Breast epithelium (tissue), 4 donors: ENCODE results near the gene SETDB1. TPM values are rescaled to one million over a fixed set of nuclear protein-coding genes. Genes with fewer than 3 reads are reported as not detected.

ENCODE experiments used
- DNase-seq, 2 donors: peaks; one replicate each; pipeline ENCODE4 v3.0.0-alpha.2; 2019; ENCODE audit warnings: low spot score in 2 of 2
- H3K27ac ChIP-seq, 2 donors: fragments of 200-600 bp; sonication (generic) in 1 of 2; one replicate each; pipeline ENCODE4 v1.5.1; 2016 to 2019; ENCODE audit warnings: mild to moderate bottlenecking in 1 of 2
- H3K27me3 ChIP-seq, 2 donors: fragments of 200-600 bp; sonication (generic) in 1 of 2; one replicate each; pipeline versions ENCODE4 v1.5.1 to v1.6.0; 2017 to 2019; ENCODE audit warnings: control low read depth in 1 of 2, mild to moderate bottlenecking in 1 of 2
- H3K36me3 ChIP-seq: fragments of 200-600 bp; one replicate; pipeline ENCODE4 v1.5.1; 2019
- H3K4me1 ChIP-seq, 2 donors: fragments of 200-600 bp; sonication (generic); one replicate each; pipeline ENCODE4 v1.5.1; 2016 to 2019; ENCODE audit warnings: control low read depth in 1 of 2
- H3K4me3 ChIP-seq, 3 donors: fragments of 200-600 bp; sonication (generic); 1 replicate in 2 of 3; 2 replicates in 1 of 3; pipeline ENCODE4 v1.5.1; 2016 to 2019; ENCODE audit warnings: mild to moderate bottlenecking in 3 of 3, moderate library complexity in 2 of 3
- H3K9me3 ChIP-seq, 2 donors: fragments of 200-600 bp; sonication (generic) in 1 of 2; one replicate each; pipeline ENCODE4 v1.5.1; 2016 to 2019; ENCODE audit warnings: control low read depth in 1 of 2
- CTCF ChIP-seq, 3 donors: fragments of 450-650 bp; IDR thresholded peaks; one replicate each; pipeline ENCODE4 v1.5.1; 2016 to 2017; ENCODE audit warnings: antibody characterized with exemption in 3 of 3, mild to moderate bottlenecking in 3 of 3, moderate library complexity in 3 of 3
- POLR2A ChIP-seq: fragments of 450-650 bp; IDR thresholded peaks from one replicate; pipeline ENCODE4 v1.6.1; 2016; ENCODE audit warnings: antibody characterized with exemption, mild to moderate bottlenecking, moderate library complexity
- POLR2AphosphoS5 ChIP-seq, 3 donors: sonication (generic); formaldehyde crosslinking; IDR thresholded peaks; one replicate each; pipeline ENCODE4 v1.6.1; 2017; ENCODE audit warnings: antibody characterized with exemption in 3 of 3
- intact Hi-C: fragments of 100-400 bp; cut with DNase I; formaldehyde crosslinking; loops from one replicate; pipeline ENCODE4 v1.15.1; 2023; ENCODE audit warnings: low total_unique reads
- total RNA-seq, 3 donors: library from RNA; depleted of rRNA; stranded (reverse); fragments of >200 nt; gene quantifications; one replicate each; pipeline ENCODE4 v1.1.0, GENCODE V29; 2016

Gene SETDB1
- total RNA-seq, 3 donors from 2014 or later: 33.4 to 44.6 (median 41.0) TPM

- Histone ChIP-seq H3K36me3 (no peaks in the 10 kb centered on the region), H3K27ac (no peak overlapping the region), H3K4me1 (no peaks in the 10 kb centered on the region), H3K9me3 (no peaks in the 10 kb centered on the region), H3K4me3 (no peak overlapping the region), H3K27me3 (no peaks in the 10 kb centered on the region)
- no peak for DNase-seq
- no peak for TF ChIP-seq POLR2A
- TF ChIP-seq CTCF (IDR thresholded peaks at IDR 0.05): no peak
- TF ChIP-seq POLR2AphosphoS5 (IDR thresholded peaks at IDR 0.05): no peak
- intact Hi-C loops: no loop called here
Measured at GRCh38 chr1:150905301-150905700, 20.9 kb upstream of the SETDB1 start.

- intact Hi-C loops: loop anchor here (1.0 kb wide), 1 partner anchor 10 kb away; no protein-coding TSS in a partner anchor
- H3K4me3 ChIP-seq: no peak overlapping the region
- TF ChIP-seq POLR2AphosphoS5 (IDR thresholded peaks at IDR 0.05): no peak
- no peak for TF ChIP-seq POLR2A
- no peak for TF ChIP-seq CTCF (IDR thresholded peaks at IDR 0.05)
Measured at GRCh38 chr1:150906329-150906728, 19.8 kb upstream of the SETDB1 start.

GRCh38 chr1:150906813-150907212, 19.4 kb upstream of the SETDB1 start:
- no peaks in the 10 kb centered on the region for H3K9me3 ChIP-seq
- no peaks in the 10 kb centered on the region for H3K36me3 ChIP-seq
- no peaks in the 10 kb centered on the region for H3K4me1 ChIP-seq
- no peaks in the 10 kb centered on the region for H3K27me3 ChIP-seq
- TF ChIP-seq CTCF (IDR thresholded peaks at IDR 0.05) (no peak), POLR2AphosphoS5 (IDR thresholded peaks at IDR 0.05) (no peak), POLR2A (no peak)
- DNase-seq: no peak
- H3K4me3 ChIP-seq: no peak overlapping the region
- intact Hi-C loops: loop anchor here (1.0 kb wide), 1 partner anchor 9 kb away; no protein-coding TSS in a partner anchor
- no peak overlapping the region for H3K27ac ChIP-seq

More at GRCh38 chr1:150906329-150906728, 19.8 kb upstream of the SETDB1 start:
- H3K9me3 ChIP-seq: no peaks in the 10 kb centered on the region
- no peak overlapping the region for H3K27ac ChIP-seq
- no peaks in the 10 kb centered on the region for H3K36me3 ChIP-seq
- no peak for DNase-seq
- H3K27me3 ChIP-seq: no peaks in the 10 kb centered on the region
- no peaks in the 10 kb centered on the region for H3K4me1 ChIP-seq

- intact Hi-C loops: no loop called here
- no peaks in the 10 kb centered on the region for H3K36me3 ChIP-seq
- H3K4me3 ChIP-seq: no peak overlapping the region
- no peaks in the 10 kb centered on the region for H3K4me1 ChIP-seq
- no peaks in the 10 kb centered on the region for H3K9me3 ChIP-seq
- H3K27me3 ChIP-seq: no peaks in the 10 kb centered on the region
- TF ChIP-seq CTCF (IDR thresholded peaks at IDR 0.05): no peak
- TF ChIP-seq POLR2A: no peak
- TF ChIP-seq POLR2AphosphoS5 (IDR thresholded peaks at IDR 0.05): no peak
- H3K27ac ChIP-seq: no peak overlapping the region
- DNase-seq: no peak
Measured at GRCh38 chr1:150909585-150910180, 16.5 kb upstream of the SETDB1 start.

GRCh38 chr1:150912623-150913022, 13.5 kb upstream of the SETDB1 start:
- H3K4me3 ChIP-seq: no peak overlapping the region
- no peaks in the 10 kb centered on the region for H3K9me3 ChIP-seq
- intact Hi-C loops: no loop called here
- no peaks in the 10 kb centered on the region for H3K36me3 ChIP-seq
- H3K27ac ChIP-seq: no peak overlapping the region
- H3K27me3 ChIP-seq: no peaks in the 10 kb centered on the region
- no peaks in the 10 kb centered on the region for H3K4me1 ChIP-seq
- TF ChIP-seq CTCF (IDR thresholded peaks at IDR 0.05): no peak
- TF ChIP-seq POLR2A: no peak
- TF ChIP-seq POLR2AphosphoS5 (IDR thresholded peaks at IDR 0.05): no peak
- DNase-seq: no peak
